ENCODE measurements around the gene FTO.
"Not testable (repeated sequence)": the region's sequence is repeated elsewhere in the genome, so short reads cannot be mapped to it uniquely, and the experiment has no call there.

Gene FTO

GRCh38 chr16:53703590-53704444 is at the start of gene FTO, which contains the start of gene RPGRIP1L:
TSS of gene FTO (plus strand) at chr16:53704156.
TSS of gene RPGRIP1L (minus strand) at chr16:53703859. CDS start at chr16:53700723, 3,136 bp downstream.
- TF ChIP-seq ZNF274 (IDR thresholded peaks at IDR 0.05; ENCODE audit: low read depth, low read length) = no peak
- H3K4me3 ChIP-seq (ENCODE audit: low read length) = peak within 1 kb of the TSS; percentile 99

DNA sequence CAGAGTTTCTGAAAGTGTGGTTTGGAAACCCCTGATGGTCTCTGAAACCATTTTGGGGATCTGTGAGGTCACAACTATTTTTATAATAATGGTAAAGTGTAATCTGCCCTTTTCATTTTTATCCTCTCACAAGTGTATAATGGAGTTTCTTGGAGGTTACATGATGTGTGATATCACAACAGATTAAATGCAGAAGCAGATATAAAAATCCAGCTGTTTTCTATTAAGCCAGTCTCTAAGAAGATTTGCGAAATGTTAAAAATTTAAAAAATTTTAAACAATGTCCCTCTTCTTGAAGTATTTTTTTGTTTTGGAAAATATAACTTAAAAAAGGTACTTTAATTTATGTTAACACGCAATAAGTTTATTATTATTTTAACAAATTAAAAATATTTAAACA is 49.0 kb upstream of the FTO start:
- no peak for TF ChIP-seq ZNF274 (IDR thresholded peaks at IDR 0.05; ENCODE audit: low read depth, low read length)

DNA sequence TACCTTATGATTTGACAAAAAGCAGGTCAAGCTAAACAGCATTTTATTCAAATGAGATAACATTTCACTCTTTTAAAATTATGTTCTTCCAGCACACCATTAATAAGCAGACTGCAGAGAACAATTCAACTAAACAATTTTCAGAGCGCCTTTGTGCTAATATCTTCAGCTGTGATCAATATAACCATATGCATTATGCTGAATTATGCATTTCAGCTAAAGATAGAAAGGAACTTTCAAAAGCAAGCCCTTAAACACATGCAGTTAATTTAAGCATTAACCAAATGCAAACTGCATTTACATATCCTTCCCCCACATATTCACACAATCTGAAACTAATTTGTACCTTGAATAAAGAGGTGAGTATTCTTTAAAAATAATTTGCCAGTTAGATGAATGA is 41.9 kb upstream of the FTO start:
- no peak overlapping the region for H3K4me3 ChIP-seq (ENCODE audit: low read length)
- no peak for TF ChIP-seq ZNF274 (IDR thresholded peaks at IDR 0.05; ENCODE audit: low read depth, low read length)

More for the DNA sequence above, 49.0 kb upstream of the FTO start:
- no peak overlapping the region for H3K4me3 ChIP-seq (ENCODE audit: low read length)

GRCh38 chr16:53664724-53665345 is 39.1 kb upstream of the FTO start:
- no peak overlapping the region for H3K4me3 ChIP-seq (ENCODE audit: low read length)
- TF ChIP-seq ZNF274 (IDR thresholded peaks at IDR 0.05; ENCODE audit: low read depth, low read length) = no peak

- TF ChIP-seq ZNF274 (IDR thresholded peaks at IDR 0.05; ENCODE audit: low read depth, low read length) = no peak
- H3K4me3 ChIP-seq (ENCODE audit: low read length) = no peak overlapping the region
These were observed 37.1 kb upstream of the FTO start for GRCh38 chr16:53666786-53667415.

GRCh38 chr16:53668869-53669268 is 35.1 kb upstream of the FTO start:
- H3K4me3 ChIP-seq (ENCODE audit: low read length) = no peak overlapping the region
- TF ChIP-seq ZNF274 (IDR thresholded peaks at IDR 0.05; ENCODE audit: low read depth, low read length) = no peak

DNA sequence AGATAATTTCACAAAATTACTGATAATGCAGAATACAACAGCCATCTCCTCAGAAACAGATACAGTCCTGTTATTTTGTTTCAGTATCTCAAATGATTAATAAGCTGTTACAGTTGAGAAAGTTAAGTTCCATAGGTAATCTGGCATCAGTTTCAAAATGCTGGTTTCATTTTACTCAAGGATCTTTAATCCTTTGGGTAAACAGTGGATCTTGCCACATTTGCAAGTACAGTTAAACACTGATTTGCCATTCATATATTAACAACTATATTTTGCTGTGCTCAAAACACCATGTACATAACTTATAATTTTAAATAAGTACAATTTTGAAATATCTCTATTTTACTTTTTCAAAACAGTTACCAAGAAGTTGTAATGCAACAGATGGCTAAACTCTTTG is 31.5 kb upstream of the FTO start:
- no peak overlapping the region for H3K4me3 ChIP-seq (ENCODE audit: low read length)
- TF ChIP-seq ZNF274 (IDR thresholded peaks at IDR 0.05; ENCODE audit: low read depth, low read length) = no peak

GRCh38 chr16:53673189-53673588 is 30.8 kb upstream of the FTO start:
- no peak overlapping the region for H3K4me3 ChIP-seq (ENCODE audit: low read length)
- TF ChIP-seq ZNF274 (IDR thresholded peaks at IDR 0.05; ENCODE audit: low read depth, low read length) = no peak

DNA sequence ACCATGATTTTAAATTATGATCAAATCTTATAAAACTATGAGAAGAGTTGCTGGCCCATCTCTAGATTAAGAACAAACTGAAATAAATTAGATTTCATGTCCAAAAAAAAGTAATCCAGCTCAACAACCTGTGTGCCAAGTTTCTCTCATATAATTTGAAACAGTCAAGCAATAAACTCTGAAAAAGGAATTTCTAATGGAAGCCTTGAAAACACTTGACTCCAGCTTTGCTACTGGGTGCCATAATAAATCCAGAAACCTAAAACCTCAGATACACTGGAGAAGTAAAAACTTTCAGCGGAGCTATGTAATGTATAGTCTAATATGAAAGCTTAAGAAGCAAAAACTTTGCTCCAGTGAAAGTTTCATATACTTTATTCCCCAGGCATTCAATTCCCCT is 25.8 kb upstream of the FTO start:
- TF ChIP-seq ZNF274 (IDR thresholded peaks at IDR 0.05; ENCODE audit: low read depth, low read length) = no peak
- H3K4me3 ChIP-seq (ENCODE audit: low read length) = no peak overlapping the region

- H3K4me3 ChIP-seq (ENCODE audit: low read length) = no peak overlapping the region
- TF ChIP-seq ZNF274 (IDR thresholded peaks at IDR 0.05; ENCODE audit: low read depth, low read length) = no peak
These were observed 25.1 kb upstream of the FTO start for GRCh38 chr16:53678756-53679343.

DNA sequence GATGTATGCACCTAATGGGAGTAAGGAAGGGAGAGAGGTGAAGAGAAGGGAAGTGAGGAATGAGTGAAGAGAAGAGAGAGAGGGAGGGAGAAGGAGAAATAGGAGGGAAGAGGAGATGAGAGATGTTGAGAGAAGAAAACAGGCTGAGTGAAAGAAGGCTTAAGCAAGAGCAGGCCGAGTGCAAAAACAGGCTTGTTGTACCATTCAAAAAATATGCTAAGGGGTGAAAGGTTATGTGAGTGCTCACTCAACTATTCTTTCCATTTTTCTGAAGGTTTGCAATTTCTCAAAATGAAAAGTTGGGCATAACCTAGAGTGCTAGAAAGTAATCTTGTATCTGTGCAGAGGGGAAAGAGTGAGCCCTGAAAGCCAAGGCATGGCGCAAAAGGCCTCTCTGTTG is 23.2 kb upstream of the FTO start:
- TF ChIP-seq ZNF274 (IDR thresholded peaks at IDR 0.05; ENCODE audit: low read depth, low read length) = no peak
- no peak overlapping the region for H3K4me3 ChIP-seq (ENCODE audit: low read length)

DNA sequence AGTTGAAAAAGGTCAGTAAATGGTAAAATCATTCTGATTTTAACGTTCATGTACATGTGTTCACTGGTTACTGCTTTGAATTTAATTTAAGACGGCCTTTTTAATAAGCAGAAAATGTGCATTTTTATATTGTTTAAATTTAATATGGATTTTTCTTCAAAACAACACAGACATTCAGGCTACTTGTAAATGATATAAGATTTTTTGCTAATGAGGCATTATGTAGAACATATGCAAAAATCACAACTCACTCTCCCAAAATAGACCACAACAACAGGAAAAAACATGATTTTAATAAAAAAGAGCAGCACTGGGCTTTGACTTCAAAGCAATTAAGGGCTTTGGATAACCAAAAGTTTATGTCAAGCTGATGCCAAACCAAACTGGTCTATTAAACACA is 22.6 kb upstream of the FTO start:
- no peak for TF ChIP-seq ZNF274 (IDR thresholded peaks at IDR 0.05; ENCODE audit: low read depth, low read length)
- H3K4me3 ChIP-seq (ENCODE audit: low read length) = no peak overlapping the region

DNA sequence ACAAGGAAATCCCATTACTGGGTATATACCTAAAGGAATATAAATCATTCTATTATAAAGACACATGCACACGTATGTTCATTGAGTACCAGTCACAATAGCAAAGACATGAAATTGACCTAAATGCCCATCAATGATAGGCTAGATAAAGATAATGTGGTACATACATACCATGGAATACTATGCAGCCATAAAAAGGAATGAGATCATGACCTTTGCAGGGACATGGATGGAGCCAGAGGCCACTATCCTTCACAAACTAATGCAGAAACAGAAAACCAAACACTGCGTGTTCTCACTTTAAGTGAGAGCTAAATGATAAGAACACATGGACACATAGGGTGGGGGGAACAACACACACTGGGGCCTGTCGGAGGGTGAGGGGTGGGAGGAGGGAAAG is 18.6 kb upstream of the FTO start:
- not testable (repeated sequence) for H3K4me3 ChIP-seq (ENCODE audit: low read length)

GRCh38 chr16:53686710-53687109 is 17.2 kb upstream of the FTO start:
- no peak overlapping the region for H3K4me3 ChIP-seq (ENCODE audit: low read length)
- TF ChIP-seq ZNF274 (IDR thresholded peaks at IDR 0.05; ENCODE audit: low read depth, low read length) = no peak

Measured in GM08714 (cell line).